Measurements from ENCODE around the gene PAF1.

PAF1 gene

GRCh38 chr19:39432677-39433025 is 41.7 kb upstream of the PAF1 start:
- TF ChIP-seq CTCF (IDR thresholded peaks at IDR 0.05) = no peak

GRCh38 chr19:39430675-39431593 is 40.0 kb upstream of the PAF1 start:
- TF ChIP-seq CTCF (IDR thresholded peaks at IDR 0.05) = no peak

GRCh38 chr19:39428283-39429112 is 37.6 kb upstream of the PAF1 start:
- no peak for TF ChIP-seq CTCF (IDR thresholded peaks at IDR 0.05)

GRCh38 chr19:39427707-39428106 is 36.8 kb upstream of the PAF1 start:
- TF ChIP-seq CTCF (IDR thresholded peaks at IDR 0.05) = no peak

- TF ChIP-seq CTCF (IDR thresholded peaks at IDR 0.05) = no peak
Measured at GRCh38 chr19:39426170-39426569, 35.3 kb upstream of the PAF1 start.

- TF ChIP-seq CTCF (IDR thresholded peaks at IDR 0.05) = no peak
Measured at GRCh38 chr19:39425744-39426143, 34.8 kb upstream of the PAF1 start.

GRCh38 chr19:39424934-39425333 is 34.0 kb upstream of the PAF1 start:
- no peak for TF ChIP-seq CTCF (IDR thresholded peaks at IDR 0.05)

Measured in LNCAP (cell line).